Neural progenitor cell (in vitro differentiated cells): ENCODE results near the gene CNPY2. TPM values are rescaled to one million over a fixed set of nuclear protein-coding genes. Genes with fewer than 3 reads are reported as not detected.

ENCODE experiments used
- DNase-seq: peaks from one replicate; pipeline ENCODE4 v3.0.0-alpha.2; 2016; ENCODE audit warnings: low spot score
- H2AFZ ChIP-seq: fragments of 200-600 bp; sonication (generic); replicated peaks from 2 replicates; pipeline ENCODE4 v1.6.1; 2016; ENCODE audit warnings: antibody characterized with exemption
- H3F3A ChIP-seq: fragments of 200-600 bp; sonication (generic); 2 replicates; pipeline ENCODE4 v1.6.1; 2016; ENCODE audit warnings: antibody characterized with exemption, low read depth
- H3K27ac ChIP-seq: fragments of 200-600 bp; sonication (generic); 2 replicates; pipeline ENCODE4 v1.5.1; 2016; ENCODE audit warnings: mild to moderate bottlenecking
- H3K27me3 ChIP-seq: fragments of 200-600 bp; sonication (generic); 2 replicates; pipeline ENCODE4 v1.6.1; 2016; ENCODE audit warnings: mild to moderate bottlenecking, moderate library complexity
- H3K36me3 ChIP-seq: fragments of 200-600 bp; sonication (generic); 2 replicates; pipeline ENCODE4 v1.5.1; 2016
- H3K4me1 ChIP-seq: fragments of 200-600 bp; sonication (generic); 2 replicates; pipeline ENCODE4 v1.6.1; 2016; ENCODE audit warnings: mixed run types
- H3K4me2 ChIP-seq: fragments of 200-600 bp; sonication (generic); 2 replicates; pipeline ENCODE4 v1.6.1; 2016
- H3K4me3 ChIP-seq: fragments of 200-600 bp; sonication (generic); 2 replicates; pipeline ENCODE4 v1.5.1; 2016
- H3K79me2 ChIP-seq: fragments of 200-600 bp; sonication (generic); 2 replicates; pipeline ENCODE4 v1.6.1; 2016; ENCODE audit warnings: low read depth
- H3K9ac ChIP-seq: fragments of 200-600 bp; sonication (generic); 2 replicates; pipeline ENCODE4 v1.6.1; 2016
- H3K9me3 ChIP-seq: fragments of 200-600 bp; sonication (generic); 2 replicates; pipeline ENCODE4 v1.5.1; 2016; ENCODE audit warnings: low read depth
- H4K20me1 ChIP-seq: fragments of 200-600 bp; sonication (generic); 2 replicates; pipeline ENCODE4 v1.6.1; 2016; ENCODE audit warnings: low read depth
- H3K27ac Mint-ChIP-seq: 3 replicates; pipeline ENCODE4 v1.8.0; 2021; ENCODE audit warnings: mixed read lengths
- H3K27me3 Mint-ChIP-seq: 2 replicates; pipeline ENCODE4 v1.8.0; 2022; ENCODE audit warnings: low read depth, mild to moderate bottlenecking, inconsistent platforms, moderate library complexity, mixed read lengths; ENCODE audit not compliant: insufficient read depth
- H3K36me3 Mint-ChIP-seq: 3 replicates; pipeline ENCODE4 v1.8.0; 2021; ENCODE audit warnings: mixed read lengths
- H3K4me1 Mint-ChIP-seq: 3 replicates; pipeline ENCODE4 v1.8.0; 2021; ENCODE audit warnings: mixed read lengths
- H3K4me3 Mint-ChIP-seq: 3 replicates; pipeline ENCODE4 v1.8.0; 2021; ENCODE audit warnings: mild to moderate bottlenecking, moderate library complexity, mixed read lengths
- H3K9me3 Mint-ChIP-seq: 3 replicates; pipeline ENCODE4 v1.8.0; 2020; ENCODE audit warnings: mixed read lengths
- CTCF ChIP-seq: fragments of 200-600 bp; sonication (generic); IDR thresholded peaks from 2 replicates; pipeline ENCODE4 v1.5.1; 2017; ENCODE audit warnings: antibody characterized with exemption, mild to moderate bottlenecking
- EZH2 ChIP-seq: fragments of 200-600 bp; sonication (generic); IDR thresholded peaks from 2 replicates; pipeline ENCODE4 v1.6.1; 2017; ENCODE audit warnings: antibody characterized with exemption, mild to moderate bottlenecking, moderate library complexity
- EZH2phosphoT487 ChIP-seq: fragments of 200-600 bp; sonication (generic); IDR thresholded peaks from 2 replicates; pipeline ENCODE4 v1.6.1; 2017; ENCODE audit warnings: antibody characterized with exemption
- total RNA-seq: library from RNA; depleted of rRNA; stranded (reverse); fragments of >200 nt; gene quantifications from 2 replicates; pipeline ENCODE4 v1.2.3, GENCODE V29; 2015; ENCODE audit warnings: low replicate concordance

Gene CNPY2
- 107 and 128 TPM in 2 replicates for total RNA-seq

DNA sequence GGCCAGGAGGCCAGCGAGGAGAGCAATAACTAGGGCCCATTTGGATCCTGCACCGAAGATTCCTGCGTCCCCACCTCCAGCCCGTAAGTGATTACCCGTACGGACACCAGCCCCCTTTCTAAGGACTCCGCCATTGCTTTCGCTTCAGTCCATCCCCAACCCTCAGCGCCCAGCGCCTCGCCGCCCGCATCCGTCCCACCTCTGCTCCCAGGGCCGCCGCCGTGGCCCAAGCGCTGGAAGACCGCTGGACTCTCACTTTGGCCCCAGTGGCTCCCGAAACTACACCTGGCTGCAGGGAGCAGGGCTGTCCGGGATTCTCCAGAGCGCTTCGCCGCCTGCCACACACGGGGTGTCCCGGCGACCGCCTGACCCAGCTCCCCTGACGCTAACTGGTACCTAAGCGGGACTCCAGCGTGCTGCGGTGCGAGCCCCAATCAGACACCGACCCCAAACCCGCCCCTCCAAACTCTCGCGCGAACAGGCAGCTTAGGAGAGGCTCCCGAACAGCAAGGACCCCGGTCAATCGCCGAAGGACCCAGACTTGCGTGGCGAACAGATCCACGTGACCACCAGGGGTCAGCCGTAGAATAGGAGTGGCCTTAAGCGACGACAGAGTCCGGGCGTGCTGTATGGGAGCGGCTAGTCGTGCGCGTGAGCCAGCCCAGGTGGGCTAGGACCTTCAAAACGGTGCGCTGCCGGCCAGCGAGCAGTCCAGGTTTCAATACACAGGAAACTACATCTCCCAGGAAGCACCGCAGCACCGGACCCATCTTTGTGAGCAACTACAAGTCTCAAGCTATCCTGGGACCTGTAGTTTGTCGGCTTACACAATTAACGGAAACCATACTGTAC, at the start of gene CNPY2:
CNPY2 (minus strand) TSS at position 367 of the 852 bp plus-strand sequence. CDS start 771 bp downstream, outside the sequence.
- no peaks in the 10 kb centered on the region for H4K20me1 ChIP-seq
- H3K9me3 Mint-ChIP-seq = no peaks in the 10 kb centered on the region
- peak within 1 kb of the TSS; percentile 82 for H3K4me2 ChIP-seq
- peaks cover 8% of the 10 kb centered on the region for H3K36me3 Mint-ChIP-seq
- peak within 1 kb of the TSS; percentile 7 for H2AFZ ChIP-seq
- peaks cover 18% of the 10 kb centered on the region for H3F3A ChIP-seq
- H3K4me3 Mint-ChIP-seq = peak within 1 kb of the TSS; percentile 98
- H3K4me1 ChIP-seq = peaks cover 13% of the 10 kb centered on the region
- peaks cover 11% of the 10 kb centered on the region for H3K4me1 Mint-ChIP-seq
- H3K27ac ChIP-seq = peak within 1 kb of the TSS; percentile 43
- peak within 1 kb of the TSS; percentile 95 for H3K27ac Mint-ChIP-seq
- H3K79me2 ChIP-seq = peaks cover 24% of the 10 kb centered on the region
- peak within 1 kb of the TSS; percentile 83 for H3K9ac ChIP-seq
- no peaks in the 10 kb centered on the region for H3K36me3 ChIP-seq
- TF ChIP-seq EZH2phosphoT487 = no peak
- TF ChIP-seq CTCF = peak; percentile 43
- H3K27me3 ChIP-seq = no peaks in the 10 kb centered on the region
- DNase-seq = peak; percentile 98
- no peaks in the 10 kb centered on the region for H3K9me3 ChIP-seq
- peak within 1 kb of the TSS; percentile 80 for H3K4me3 ChIP-seq
- H3K27me3 Mint-ChIP-seq = no peaks in the 10 kb centered on the region

GRCh38 chr12:56362130-56363059, 46.6 kb upstream of the CNPY2 start, which contains the start of gene APOF:
Gene APOF (minus strand): TSS chr12:56362857. CDS start chr12:56362745, 112 bp downstream.
- Mint-ChIP-seq H3K4me1 (peaks cover 17% of the 10 kb centered on the region), H3K4me3 (peak within 1 kb of the TSS; percentile 96), H3K36me3 (no peaks in the 10 kb centered on the region), H3K27ac (no peak within 1 kb of the TSS), H3K9me3 (no peaks in the 10 kb centered on the region), H3K27me3 (peaks cover 12% of the 10 kb centered on the region)
- Histone ChIP-seq H2AFZ (no peak within 1 kb of the TSS), H3F3A (peaks cover 10% of the 10 kb centered on the region), H3K4me3 (no peak within 1 kb of the TSS), H3K9me3 (no peaks in the 10 kb centered on the region), H3K79me2 (peaks cover 22% of the 10 kb centered on the region), H3K4me1 (peaks cover 3% of the 10 kb centered on the region), H3K27ac (no peak within 1 kb of the TSS), H3K9ac (no peak within 1 kb of the TSS), H3K36me3 (no peaks in the 10 kb centered on the region), H3K4me2 (no peak within 1 kb of the TSS), H4K20me1 (no peaks in the 10 kb centered on the region), H3K27me3 (peaks cover 10% of the 10 kb centered on the region)
- TF ChIP-seq EZH2 (no peak), EZH2phosphoT487 (no peak), CTCF (no peak)
- no peak for DNase-seq

- Mint-ChIP-seq H3K4me1 (peaks cover 17% of the 10 kb centered on the region), H3K27me3 (peaks cover 10% of the 10 kb centered on the region), H3K4me3 (peak overlapping the region; percentile 96), H3K9me3 (no peaks in the 10 kb centered on the region), H3K36me3 (no peaks in the 10 kb centered on the region), H3K27ac (no peak overlapping the region)
- Histone ChIP-seq H3K9me3 (no peaks in the 10 kb centered on the region), H3K4me3 (no peak overlapping the region), H3K4me1 (peaks cover 3% of the 10 kb centered on the region), H3K36me3 (no peaks in the 10 kb centered on the region), H3K27ac (no peak overlapping the region), H3K4me2 (no peak overlapping the region), H3K9ac (no peak overlapping the region), H2AFZ (no peak overlapping the region), H4K20me1 (no peaks in the 10 kb centered on the region), H3K27me3 (peaks cover 10% of the 10 kb centered on the region), H3F3A (peaks cover 10% of the 10 kb centered on the region), H3K79me2 (peaks cover 22% of the 10 kb centered on the region)
- TF ChIP-seq EZH2phosphoT487 (no peak), CTCF (no peak), EZH2 (no peak)
- DNase-seq = no peak
These were observed 45.8 kb upstream of the CNPY2 start for GRCh38 chr12:56361487-56362129.
